ENCODE results near the gene INTS1. TPM values are rescaled to one million over a fixed set of nuclear protein-coding genes. Genes with fewer than 3 reads are reported as not detected.
"Not testable (repeated sequence)": the region's sequence is repeated elsewhere in the genome, so short reads cannot be mapped to it uniquely, and the experiment has no call there.

The INTS1 gene
- total RNA-seq, 1 donor from 2014 or later: 29.9 TPM

DNA sequence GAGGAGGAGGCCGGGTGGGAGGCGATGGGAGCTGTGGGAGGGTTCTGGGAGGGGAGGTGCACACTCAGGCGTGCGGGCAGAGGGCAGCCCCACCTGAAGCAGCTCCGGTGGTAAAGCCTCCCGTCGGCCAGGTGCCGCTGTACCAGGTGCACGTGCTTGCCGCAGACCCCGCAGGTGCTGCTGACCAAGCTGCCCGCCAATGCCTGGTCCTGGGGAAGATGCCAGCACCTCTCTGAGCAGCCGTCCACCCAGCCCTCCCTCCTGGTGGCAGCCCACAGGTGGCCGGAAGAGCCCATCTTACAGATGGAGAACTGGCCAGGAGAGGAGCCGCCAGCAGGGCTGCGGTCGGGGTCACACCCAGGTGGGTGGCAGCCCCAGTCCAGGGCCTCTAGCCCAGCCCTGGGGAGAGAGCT lies 57.6 kb downstream of the INTS1 start:
- Histone ChIP-seq H3K36me3 (peaks cover 9% of the 10 kb centered on the region), H3K4me3 (no peak overlapping the region), H3K27ac (replicated peaks) (no peak overlapping the region)

DNA sequence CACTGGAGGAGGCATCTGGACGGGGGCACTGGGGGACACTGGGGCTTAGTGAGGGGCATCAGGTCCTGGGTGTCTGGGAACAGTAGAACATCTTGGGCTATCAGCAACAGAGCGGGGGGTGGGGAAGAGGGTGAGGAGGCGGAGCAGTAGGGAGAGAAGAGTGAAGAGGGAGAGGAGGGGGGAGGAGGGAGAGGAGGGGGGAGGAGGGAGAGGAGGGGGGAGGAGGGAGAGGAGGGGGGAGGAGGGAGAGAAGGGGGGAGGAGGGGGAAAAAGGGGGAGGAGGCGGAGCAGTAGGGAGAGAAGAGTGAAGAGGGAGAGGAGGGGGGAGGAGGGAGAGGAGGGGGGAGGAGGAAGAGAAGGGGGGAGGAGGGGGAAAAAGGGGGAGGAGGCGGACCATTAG lies 58.2 kb downstream of the INTS1 start:
- DNase-seq; H3K27ac ChIP-seq (replicated peaks); intact Hi-C loops (cut with micrococcal nuclease); H3K4me3 ChIP-seq; H3K36me3 ChIP-seq; H3K9me3 ChIP-seq (replicated peaks); H3K4me1 ChIP-seq; H3K27me3 ChIP-seq (ENCODE audit: low read depth): not testable (repeated sequence)

More for the DNA sequence above, 57.6 kb downstream of the INTS1 start:
- Histone ChIP-seq H3K4me1 (peaks cover 6% of the 10 kb centered on the region), H3K9me3 (replicated peaks) (no peaks in the 10 kb centered on the region), H3K27me3 (ENCODE audit: low read depth) (no peaks in the 10 kb centered on the region)
- TF ChIP-seq CTCF (IDR thresholded peaks at IDR 0.05; ENCODE audit: borderline replicate concordance): no peak
- intact Hi-C loops (cut with micrococcal nuclease): no loop called here
- DNase-seq: no peak

GRCh38 chr7:1445341-1445740 lies 58.8 kb downstream of the INTS1 start:
- peaks cover 15% of the 10 kb centered on the region for H3K36me3 ChIP-seq
- no peak overlapping the region for H3K4me3 ChIP-seq
- DNase-seq: no peak
- H3K27me3 ChIP-seq (ENCODE audit: low read depth): no peaks in the 10 kb centered on the region
- H3K9me3 ChIP-seq (replicated peaks): no peaks in the 10 kb centered on the region
- TF ChIP-seq CTCF (IDR thresholded peaks at IDR 0.05; ENCODE audit: borderline replicate concordance): no peak
- no peak overlapping the region for H3K27ac ChIP-seq (replicated peaks)
- intact Hi-C loops (cut with micrococcal nuclease): no loop called here
- H3K4me1 ChIP-seq: peaks cover 5% of the 10 kb centered on the region

GRCh38 chr7:1444925-1445322 lies 59.3 kb downstream of the INTS1 start:
- intact Hi-C loops (cut with micrococcal nuclease): no loop called here
- no peak overlapping the region for H3K27ac ChIP-seq (replicated peaks)

DNA sequence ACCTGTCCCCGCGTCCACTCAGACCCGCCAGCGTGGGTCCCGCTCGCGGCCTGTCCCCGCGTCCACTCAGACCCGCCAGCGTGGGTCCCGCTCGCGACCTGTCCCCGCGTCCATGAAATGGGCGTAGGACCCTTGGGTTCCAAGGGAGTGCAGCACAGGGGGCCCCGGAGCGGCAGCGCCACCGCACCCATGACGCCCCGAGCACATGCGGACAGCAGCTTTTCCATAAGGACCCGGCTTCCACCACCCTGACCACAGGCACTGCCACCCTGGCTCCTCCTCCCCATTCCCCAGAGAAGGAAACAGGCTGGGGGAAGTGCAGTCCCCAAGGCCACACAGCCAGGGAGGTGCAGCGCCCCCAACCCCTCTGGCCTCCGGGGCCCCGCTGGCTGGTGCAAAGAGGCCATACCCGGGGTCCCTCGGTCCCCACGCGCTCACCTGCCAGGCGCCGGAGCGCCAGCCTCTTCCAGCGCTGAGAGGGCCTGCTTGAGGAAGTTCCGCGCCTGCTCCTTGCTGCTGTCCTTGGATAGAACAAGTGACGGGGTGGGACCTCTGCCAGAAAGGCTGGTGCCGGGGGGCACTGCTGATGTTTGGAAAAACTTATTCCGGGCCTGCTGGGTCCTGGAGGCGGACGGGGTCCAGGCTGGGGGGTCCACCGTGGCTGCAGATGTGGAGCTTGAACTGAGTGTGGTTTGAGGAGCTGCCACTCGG lies 59.8 kb downstream of the INTS1 start:
- H3K27ac ChIP-seq (replicated peaks): no peak overlapping the region
- no peaks in the 10 kb centered on the region for H3K27me3 ChIP-seq (ENCODE audit: low read depth)
- H3K4me3 ChIP-seq: no peak overlapping the region
- intact Hi-C loops (cut with micrococcal nuclease): no loop called here
- no peak for DNase-seq
- H3K36me3 ChIP-seq: peaks cover 19% of the 10 kb centered on the region
- H3K9me3 ChIP-seq (replicated peaks): no peaks in the 10 kb centered on the region
- no peak for TF ChIP-seq CTCF (IDR thresholded peaks at IDR 0.05; ENCODE audit: borderline replicate concordance)
- H3K4me1 ChIP-seq: no peaks in the 10 kb centered on the region

More at GRCh38 chr7:1444925-1445322, 59.3 kb downstream of the INTS1 start:
- Histone ChIP-seq H3K36me3 (peaks cover 19% of the 10 kb centered on the region), H3K4me3 (no peak overlapping the region), H3K9me3 (replicated peaks) (no peaks in the 10 kb centered on the region), H3K4me1 (peaks cover 1% of the 10 kb centered on the region), H3K27me3 (ENCODE audit: low read depth) (no peaks in the 10 kb centered on the region)
- TF ChIP-seq CTCF (IDR thresholded peaks at IDR 0.05; ENCODE audit: borderline replicate concordance): no peak
- no peak for DNase-seq

DNA sequence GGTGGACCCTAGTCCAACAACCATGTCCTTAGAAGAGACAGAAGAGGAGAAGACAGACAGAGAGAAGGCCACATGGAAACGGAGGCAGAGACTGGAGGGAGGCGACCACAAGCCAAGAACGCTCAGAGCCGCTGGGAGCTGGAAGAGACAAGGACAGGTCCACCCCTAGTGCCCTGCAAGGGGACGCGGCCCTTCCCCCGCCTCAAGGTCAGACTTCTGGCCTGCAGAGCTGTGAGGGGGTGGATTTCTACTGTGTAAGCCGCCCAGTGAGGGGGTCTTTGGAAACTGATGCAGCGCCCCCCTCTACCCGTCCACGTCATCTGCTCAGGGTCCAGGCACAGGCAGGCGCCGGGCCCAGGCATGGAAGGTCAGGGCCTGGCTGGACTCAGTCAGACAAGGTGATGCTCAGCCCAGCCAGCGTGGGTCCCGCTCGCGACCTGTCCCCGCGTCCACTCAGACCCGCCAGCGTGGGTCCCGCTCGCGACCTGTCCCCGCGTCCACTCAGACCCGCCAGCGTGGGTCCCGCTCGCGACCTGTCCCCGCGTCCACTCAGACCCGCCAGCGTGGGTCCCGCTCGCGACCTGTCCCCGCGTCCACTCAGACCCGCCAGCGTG lies 60.5 kb downstream of the INTS1 start:
- intact Hi-C loops (cut with micrococcal nuclease); H3K9me3 ChIP-seq (replicated peaks); H3K27ac ChIP-seq (replicated peaks); H3K27me3 ChIP-seq (ENCODE audit: low read depth); H3K4me1 ChIP-seq; H3K4me3 ChIP-seq; DNase-seq: not testable (repeated sequence)
- H3K36me3 ChIP-seq: peaks cover 20% of the 10 kb centered on the region
